HG03025 (cell line): ENCODE measurements around the gene NSD2.
A peak's percentile ranks its signal among the peaks of the same experiment; 100 is the strongest.

Experiments
- ATAC-seq: cut with Tn5 transposase; IDR thresholded peaks from one replicate; pipeline ENCODE4 v1.9.1; 2021; ENCODE audit warnings: mild to moderate bottlenecking, moderate library complexity; ENCODE audit not compliant: unreplicated experiment, low FRiP score

Gene NSD2

DNA sequence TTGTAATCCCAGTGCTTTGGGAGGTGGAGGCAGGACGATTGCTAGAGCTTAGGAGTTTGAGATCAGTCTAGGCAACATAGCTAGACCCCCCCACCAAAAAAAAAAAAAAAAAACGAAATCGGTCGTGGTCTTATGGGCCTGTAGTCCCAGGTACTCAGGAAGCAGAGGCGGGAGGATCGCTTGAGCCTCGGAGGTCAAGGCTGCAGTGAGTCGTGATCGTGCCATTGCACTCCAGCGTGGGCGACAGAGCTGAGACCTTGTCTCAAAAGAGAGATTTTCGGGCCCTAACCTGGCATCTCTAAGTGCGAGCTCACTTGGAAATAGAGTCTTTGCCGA lies 8.3 kb upstream of the NSD2 start:
- no peak for ATAC-seq

- ATAC-seq: no peak
Measured at GRCh38 chr4:1863297-1864033, 7.7 kb upstream of the NSD2 start.

- no peak for ATAC-seq
Measured at GRCh38 chr4:1864076-1865008, 6.9 kb upstream of the NSD2 start.

GRCh38 chr4:1866189-1866661 lies 5.0 kb upstream of the NSD2 start:
- ATAC-seq: no peak

GRCh38 chr4:1868293-1868692 lies 2.9 kb upstream of the NSD2 start:
- no peak for ATAC-seq

- ATAC-seq: no peak
Measured at GRCh38 chr4:1868912-1869311, 2.3 kb upstream of the NSD2 start.

DNA sequence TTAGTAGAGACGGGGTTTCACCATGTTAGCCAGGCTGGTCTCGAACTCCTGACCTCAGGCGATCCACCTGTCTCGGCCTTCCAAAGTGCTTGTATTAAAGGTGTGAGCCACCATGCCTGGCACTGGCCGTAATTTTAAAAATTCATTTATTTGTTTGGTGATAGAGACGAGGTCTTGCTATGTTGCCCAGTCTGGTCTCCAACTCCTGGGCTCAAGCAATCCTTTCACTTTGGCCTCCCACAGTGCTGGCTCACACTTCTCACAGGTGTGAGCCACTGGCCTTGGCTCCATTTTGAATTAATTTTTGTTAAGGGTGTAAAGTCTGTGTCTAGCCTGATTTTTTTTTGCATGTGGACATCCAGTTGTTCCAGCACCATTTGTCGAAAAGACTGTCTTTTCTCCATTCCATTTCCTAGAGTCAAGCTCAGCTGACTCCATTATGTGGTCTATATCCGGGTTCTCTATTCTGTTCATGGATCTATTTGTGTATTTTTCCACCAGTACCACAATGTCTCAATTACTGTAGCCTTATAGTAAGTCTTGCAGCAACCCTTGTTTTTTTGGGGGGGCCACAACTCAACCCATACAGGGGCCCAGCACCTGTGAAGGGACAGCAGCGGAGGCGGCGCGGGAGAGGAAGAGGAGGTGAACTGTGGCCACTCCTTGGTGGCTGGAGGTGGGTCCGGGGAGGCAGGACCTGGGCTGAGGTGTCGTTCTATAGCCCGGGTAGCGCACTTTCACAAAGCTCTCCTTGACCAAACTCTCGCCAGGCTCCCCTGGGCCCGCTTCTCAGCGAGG lies 1.5 kb upstream of the NSD2 start:
- peak; percentile 16 for ATAC-seq

DNA sequence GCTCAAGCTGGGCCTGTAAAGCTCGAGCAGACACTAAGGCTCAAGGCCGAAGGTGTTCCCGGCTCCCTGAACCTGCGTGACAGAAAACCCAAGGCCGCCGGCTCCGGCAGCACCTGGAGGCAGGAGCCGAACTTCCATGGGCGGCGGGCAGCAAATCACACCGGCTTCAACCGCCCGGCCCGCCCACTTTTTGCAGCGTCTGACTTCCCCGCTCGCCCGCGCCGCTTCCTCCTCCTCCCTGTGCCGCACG lies 940 bp upstream of the NSD2 start:
- peak; percentile 48 for ATAC-seq

DNA sequence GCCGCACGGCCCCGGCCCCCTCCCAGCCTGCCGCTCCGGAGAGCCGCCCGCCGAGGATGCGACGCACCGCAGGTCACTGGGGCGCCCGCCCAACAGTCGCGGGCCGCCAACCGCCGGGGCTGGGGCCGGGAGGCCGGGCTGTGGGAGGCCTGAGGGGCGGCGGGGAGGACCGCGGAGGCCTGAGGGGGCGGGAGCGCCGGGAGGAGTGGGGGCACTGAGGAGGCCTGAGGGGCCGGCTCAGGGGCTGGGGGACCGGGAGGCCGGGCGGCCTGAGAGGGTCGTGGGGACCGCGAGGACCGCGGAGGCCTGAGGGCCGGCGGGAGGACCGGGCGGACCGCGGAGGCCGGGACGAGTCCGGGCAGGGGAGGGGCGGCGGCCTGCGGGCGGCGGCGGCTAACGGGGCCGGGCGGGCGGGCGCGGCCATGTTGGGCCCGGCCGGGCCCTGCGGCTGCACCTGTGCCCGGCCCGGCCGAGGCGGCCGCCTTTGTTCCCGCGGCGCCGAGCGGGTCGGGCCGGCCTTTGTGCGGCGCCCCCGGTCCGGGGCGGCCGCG lies 353 bp downstream of the NSD2 start:
- ATAC-seq: peak; percentile 17

GRCh38 chr4:1872870-1873269 lies 1.7 kb downstream of the NSD2 start:
- ATAC-seq: no peak

DNA sequence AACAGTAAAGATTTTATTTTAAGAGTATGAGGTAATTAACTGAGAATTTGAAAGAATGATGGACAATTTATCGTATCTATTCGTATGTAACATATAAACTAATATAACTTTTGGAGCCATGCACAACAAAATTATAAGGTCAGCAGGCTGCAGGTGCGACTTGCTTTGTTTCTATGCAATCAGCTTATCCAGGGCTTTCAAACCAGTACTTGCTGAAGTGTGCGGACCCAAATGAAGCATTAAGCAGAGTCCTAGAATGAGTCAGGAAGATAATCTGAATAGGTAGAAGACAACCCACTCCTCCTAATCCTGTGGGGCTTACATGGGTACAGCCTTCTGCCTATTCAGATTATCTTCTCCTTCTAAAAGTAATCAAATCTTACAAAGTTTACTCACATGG lies 2.1 kb downstream of the NSD2 start:
- no peak for ATAC-seq

DNA sequence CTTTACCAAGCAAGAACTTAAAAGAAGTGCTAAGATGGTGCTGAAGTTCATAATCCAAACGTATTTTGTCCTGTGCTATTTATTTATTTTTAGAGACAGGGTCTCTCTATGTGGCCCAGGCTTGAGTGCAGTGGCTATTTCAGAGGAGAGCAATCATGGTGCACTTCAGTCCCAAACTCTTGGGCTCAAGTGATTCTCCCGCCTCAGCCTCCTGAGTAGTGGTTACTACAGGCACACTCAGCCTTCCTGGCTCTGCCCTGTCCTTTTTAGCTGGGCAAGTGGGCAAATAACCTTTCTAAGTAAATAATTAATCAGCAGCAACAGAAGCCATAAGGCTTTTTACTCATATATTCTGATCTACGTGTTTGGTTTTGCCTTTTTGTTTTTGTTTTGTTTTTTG lies 2.6 kb downstream of the NSD2 start:
- no peak for ATAC-seq

DNA sequence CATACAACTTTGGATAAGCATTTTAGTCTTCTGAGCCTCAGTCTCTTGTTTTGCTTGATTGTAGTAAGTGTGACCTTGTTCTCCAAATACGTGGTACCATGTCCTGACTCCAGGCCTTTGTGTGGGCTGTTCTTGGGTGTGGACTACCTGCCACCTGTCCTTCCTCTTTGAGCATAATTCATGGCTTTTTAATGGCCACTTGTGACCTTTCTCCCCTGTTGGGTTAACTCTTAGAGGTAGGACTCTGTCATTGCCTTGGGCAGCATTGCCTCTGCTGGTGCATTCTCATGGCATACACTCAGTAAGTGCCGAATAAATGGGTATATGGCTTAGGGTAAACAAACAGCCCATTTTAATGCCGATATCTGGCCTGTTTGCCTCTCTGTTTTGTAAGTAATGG lies 3.0 kb downstream of the NSD2 start:
- no peak for ATAC-seq

GRCh38 chr4:1879485-1879884 lies 8.3 kb downstream of the NSD2 start:
- no peak for ATAC-seq

DNA sequence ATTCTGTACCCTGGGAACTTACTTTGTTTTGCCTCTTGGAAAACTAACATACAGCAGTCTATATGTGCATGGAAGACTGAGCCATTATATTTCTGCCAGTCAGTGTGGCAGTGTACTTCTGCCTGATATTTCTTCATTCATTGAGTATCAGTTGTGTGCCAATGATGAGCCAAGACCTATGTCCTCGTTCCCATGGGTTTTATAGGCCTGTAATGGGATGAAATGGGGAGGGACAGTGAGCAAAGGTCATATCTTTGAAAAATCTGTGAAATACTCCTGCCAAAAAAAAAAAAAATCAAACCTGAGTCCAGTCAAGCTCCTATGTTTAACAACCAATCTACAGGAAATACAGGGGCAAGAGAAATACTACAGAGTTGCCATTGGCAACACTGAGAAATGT lies 9.1 kb downstream of the NSD2 start:
- ATAC-seq: no peak

DNA sequence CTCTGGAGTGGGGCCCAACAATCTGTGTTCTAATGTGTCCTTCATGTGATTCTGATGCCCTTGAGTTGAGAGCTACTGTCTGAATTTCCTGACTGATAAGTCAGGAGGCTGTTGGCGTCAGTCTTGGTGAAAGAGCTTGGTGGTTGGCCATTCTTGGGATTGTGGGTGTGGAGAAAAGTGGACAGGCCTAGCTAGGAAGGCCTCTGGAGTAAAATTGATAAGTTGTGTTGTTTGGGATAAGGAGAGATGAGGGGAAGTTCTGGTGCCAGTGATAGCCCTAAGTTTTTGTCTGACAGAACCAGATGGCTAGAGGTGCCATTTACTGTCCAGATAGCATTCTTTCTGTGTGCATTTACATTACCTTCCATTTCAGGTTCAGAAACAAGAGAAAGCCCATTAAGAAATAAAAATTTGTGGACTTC lies 11.7 kb downstream of the NSD2 start:
- ATAC-seq: no peak

DNA sequence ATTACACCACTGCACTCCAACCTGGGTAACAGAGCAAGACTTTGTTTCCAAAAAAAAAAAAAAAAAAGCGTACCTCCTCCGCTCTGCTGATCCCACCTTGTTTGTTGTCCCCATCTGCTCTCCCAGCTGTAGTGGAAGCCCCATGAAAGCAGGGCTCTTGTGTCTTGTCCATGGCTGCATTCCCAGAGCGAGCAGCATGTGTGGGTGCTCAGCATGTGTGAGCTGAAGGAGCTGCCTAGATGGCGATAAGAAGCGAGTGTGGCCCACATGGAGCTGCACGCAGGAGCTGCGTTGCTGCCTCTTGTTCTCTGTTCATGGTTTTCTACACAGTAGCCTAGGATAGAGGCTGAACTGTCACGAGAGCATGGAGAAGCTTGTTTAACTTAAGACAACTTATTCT lies 12.4 kb downstream of the NSD2 start:
- no peak for ATAC-seq

DNA sequence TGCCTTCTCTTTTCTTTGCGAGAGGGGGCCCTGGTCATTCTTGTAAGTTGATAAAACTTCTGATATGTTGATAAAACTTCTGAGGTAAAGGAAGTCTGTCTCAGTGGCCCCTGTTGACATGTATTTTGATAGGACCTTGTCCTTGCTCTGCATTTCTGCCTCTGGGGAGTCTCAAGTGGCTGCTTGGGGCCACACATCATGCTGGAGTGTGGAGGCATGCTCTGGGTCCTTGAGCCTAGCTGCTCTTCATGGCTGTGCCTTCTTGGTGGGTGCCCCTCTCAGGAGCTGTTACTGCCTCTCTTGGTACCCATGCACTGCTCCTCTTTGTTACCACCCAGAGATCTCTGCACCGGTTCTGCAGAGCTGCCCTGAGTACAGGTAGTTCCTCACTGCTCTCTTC lies 14.2 kb downstream of the NSD2 start:
- ATAC-seq: no peak

DNA sequence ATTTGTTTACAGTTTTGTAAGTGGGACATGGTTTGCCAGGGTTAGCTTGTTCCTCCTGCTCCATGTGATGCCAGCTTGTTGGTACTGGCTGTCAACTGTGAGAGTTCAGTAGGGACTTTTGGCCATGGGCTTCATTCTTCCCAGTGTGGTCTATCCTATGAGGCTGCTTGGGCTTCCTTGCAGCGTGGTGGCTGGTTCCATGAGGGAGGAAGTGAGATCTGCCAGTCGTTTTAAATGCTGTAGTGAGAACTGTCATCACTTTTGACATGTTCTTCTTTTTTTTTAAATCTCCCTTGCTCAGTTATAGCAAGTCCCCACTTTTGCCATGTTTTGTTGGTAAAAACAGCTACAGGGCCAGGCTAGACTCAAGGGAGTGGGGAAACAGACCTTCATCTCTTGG lies 15.9 kb downstream of the NSD2 start:
- ATAC-seq: no peak

DNA sequence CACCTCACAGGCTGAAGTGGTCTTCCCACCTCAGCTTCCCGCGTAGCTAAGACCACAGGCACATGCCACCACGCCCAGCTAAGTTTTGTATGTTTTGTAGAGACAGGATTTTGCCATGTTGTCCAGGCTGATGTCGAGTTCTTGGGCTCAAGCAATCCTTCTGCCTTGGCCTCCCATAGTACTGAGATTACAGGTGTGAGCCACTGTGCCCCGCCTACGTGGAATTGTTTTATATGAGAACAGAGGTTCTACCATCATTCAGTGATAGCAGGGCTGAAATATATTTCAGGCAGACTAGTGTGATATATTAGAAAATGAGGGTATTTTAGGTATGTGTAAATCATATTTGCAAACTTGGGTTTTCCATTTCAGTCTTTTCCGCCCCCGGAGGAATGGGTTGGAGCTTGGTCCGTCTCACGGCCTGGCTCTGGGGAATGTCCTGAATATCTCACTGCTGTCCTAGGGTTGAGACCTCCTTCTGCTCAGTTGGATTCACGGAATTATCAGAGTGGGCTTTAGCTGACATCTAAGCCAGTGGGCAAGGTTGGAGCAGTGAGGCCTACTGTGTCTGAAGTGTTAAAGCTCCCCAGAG lies 19.9 kb downstream of the NSD2 start:
- ATAC-seq: no peak
